ENCODE data around the gene PRDM16.
A peak's percentile ranks its signal among the peaks of the same experiment; 100 is the strongest.

PRDM16 gene

DNA sequence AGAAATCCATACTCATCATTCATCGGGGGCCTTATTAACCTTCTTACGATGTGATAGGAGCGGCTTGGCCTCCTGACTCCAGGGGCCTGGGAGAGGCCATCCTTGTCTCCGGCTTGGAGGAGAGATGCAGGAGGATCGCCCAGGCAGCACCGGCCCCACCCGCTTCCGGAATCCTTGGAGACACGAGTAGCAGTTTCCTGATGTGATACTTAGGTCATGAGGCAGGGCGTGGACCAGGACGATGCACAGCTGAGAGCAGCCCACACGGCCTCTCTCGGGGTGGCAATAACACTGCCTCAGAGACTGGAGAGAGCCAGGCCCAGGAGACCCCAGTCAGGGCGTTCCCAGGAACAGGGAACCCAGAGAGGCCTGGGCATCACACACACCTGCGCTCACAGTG, 221.9 kb downstream of the PRDM16 start:
- DNase-seq: no peak

DNA sequence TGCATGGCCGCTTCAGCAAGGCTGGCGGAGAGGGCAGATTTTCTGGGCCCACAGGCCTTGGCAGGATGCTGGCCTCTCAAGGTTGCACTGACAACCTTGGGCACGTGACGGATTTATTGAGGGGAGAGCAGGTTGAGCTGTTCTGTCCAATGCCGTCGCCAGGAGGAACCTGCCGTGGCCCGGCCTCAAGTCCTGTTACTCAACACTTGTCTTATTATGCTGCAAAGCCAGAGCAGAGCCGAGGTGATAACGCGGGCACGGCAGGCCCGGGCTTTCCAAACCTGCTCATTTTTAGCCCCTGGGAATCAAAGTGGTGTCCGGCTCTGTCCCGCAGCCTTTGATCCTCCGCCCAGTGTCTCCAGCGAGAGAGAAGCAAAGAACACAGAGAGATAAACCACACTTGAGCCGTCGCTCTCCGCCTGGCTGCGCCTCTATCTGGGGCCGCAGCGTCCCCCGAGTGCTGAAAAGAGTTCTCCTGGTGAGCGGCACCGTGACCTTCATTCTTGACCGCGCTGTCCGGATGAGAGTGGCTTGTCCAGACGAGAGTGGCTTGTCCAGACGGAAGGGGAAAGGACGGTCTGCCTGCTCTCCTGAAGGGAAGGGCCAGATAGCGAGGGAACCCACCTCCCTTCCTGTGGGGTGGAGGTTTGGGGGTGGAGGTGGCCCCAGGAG, 223.2 kb downstream of the PRDM16 start:
- DNase-seq: no peak

DNA sequence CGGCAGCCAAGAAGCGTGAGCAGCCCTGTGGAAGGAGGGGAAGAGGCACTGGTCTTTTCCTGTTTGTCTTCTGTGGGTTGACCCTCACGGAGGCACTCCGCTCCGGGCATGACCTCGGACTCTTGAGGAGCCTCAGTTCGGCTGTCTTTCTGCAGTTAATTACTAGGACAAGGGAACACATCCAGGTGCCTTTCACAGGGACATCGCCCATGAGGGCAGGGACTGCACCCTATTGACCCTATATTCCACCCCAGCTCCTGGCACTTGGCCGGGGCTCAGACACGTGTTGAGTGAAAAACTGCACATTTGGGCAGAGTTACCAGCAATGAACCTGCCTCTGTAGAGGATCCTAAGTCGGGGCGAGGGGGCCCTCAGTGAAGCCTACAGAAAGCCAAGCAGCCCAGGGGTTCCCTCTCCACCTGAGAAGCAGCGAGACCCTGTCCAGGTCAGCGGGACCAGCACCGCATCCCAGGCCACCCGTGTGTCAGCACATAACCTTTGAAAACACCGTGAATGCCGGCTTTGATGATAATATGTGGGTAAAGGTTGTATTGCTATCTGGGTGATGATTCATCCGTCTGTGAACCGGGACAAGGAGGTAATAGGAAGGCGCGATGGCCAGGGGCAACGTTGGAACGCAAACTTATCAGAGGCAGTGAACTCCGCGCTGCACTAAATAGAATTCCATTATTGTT, 224.0 kb downstream of the PRDM16 start:
- no peak for DNase-seq

DNA sequence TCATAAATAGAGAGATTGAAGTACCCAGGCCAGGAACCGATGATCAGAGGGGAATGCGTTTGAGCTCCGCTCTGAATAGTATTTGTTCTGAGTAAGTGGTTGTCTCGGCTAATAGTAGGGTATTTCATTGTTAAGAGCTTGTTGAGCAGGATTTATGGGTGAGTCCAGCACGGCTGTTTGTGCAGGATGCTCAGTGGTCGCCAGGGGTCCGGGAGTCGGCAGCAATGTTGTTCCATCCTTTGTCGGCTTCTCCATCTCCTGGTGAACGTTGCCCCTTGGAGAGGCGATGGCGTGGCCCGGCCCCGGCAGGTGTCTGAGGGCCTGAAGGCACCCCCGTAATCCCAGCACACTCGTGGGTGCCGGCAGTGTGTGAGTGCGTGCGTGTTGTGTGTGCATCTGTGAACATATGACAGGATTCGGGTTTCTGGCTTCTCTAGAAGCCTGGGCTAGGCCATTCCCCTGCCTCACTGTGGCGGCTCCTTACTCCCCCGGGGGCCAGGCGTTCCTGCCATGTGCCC, 224.6 kb downstream of the PRDM16 start:
- DNase-seq: no peak

DNA sequence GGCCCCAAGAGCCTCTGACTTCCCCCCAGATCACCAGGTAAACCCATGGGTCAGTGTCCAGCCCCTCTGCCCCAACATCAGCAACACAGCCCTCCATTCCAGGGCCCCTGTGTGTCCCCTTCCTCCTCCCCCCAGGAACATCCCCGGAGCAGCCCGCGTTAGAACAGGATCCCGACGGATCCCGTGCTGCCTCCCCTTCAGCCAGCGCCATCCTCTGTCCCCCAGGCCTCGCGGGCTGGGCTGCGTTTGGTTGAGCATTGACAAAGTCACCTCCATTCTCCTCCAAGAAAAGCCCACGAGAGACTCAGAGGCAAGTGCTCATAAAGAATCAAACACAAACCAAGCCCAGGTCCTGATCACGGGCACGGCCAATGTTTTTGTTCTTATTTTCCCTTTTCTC, 225.4 kb downstream of the PRDM16 start:
- DNase-seq: no peak

DNA sequence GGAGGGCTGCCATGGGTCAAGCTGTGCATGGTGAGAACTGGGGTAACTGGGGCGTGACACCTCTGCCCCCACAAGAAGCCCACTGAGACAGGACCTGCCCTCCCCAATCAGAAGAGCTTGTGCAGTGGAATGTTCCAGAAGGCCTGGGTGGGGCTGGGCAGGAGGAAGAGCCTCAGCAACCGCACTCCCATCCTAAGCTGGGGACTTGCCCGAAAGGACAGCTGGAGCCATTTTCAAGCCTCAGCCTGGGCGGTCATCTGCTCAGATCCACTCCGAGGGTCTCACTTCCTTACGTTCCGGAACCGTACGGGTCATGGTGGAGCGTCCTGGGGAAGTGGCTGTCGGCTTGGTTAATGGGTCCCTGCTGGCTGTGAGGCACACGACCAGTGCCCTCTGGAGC, 226.8 kb downstream of the PRDM16 start:
- DNase-seq: no peak

DNA sequence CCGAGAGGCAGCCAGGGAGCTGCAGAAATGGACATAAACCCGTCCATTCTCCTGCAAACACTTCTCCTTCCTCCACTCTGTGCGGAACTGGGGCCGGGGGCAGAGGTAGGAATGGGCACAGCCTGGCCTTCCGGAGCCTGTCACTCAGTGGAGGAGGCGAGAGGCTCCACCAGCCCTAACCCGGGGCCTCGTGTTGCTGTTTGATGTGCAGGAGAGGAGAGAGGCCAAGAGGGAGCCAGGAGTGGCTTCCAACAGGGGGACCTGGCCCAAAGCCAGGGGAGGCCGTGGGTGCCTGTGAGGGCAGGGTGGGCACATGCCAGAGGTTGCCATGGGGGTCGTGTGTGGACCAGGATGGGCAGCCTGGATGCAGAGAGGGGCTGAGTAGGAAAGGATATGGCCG, 227.3 kb downstream of the PRDM16 start:
- no peak for DNase-seq

DNA sequence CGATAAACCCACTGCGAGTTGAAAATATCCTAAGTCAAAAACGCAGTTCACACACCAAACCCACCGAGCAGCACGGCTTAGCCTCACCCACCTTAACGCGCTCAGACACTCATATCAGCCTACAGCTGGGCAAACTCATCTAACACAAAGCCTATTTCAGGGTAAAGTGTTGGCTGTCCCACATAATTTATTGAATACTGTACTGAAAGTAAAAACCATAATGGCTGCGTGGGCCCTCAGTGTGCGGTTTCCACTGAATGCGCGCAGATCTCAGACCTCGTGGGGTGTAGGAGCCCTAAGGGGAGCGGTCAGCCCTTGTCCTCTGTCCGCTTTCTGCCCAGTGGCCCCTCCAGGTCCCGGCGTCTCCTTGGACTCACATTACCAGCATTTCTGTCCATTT, 227.8 kb downstream of the PRDM16 start:
- no peak for DNase-seq

DNA sequence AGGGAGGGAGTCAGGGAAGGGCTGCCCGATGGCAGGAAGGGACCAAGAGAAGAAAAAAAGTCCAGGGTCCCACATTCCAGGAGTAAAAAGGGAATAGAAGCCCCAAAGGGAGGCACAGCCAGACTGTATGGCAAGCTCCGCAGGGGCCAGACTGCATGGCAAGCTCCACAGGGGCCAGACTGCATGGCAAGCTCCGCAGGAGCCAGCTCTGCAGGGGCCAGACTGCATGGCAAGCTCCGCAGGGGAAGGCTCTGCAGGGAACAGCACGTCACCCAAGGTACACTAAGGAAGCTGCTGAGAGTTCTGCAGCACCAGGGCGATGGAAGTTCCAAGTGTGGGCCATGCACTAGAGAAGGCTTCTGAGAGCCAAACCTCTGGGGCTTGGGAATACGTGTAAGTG, 228.8 kb downstream of the PRDM16 start:
- no peak for DNase-seq

DNA sequence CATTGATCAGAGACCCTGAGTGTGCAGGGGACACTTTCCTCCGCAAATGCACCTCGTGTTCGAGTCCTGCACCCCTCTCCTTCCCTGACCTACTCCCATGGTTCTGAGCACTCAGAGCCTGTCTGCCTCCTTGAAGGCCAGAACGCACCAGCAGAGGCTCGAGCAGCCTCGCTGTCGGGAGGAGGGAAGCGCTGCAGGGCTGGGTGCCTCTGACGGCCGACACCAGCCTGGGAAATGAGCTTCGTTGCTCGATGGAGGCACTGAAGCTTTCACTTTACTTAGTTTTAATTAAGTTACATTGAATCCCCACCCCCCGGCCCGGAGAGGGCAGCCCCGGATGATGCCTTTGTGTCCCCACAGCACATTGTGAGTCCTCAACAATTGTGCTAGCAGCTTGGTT, 229.2 kb downstream of the PRDM16 start:
- DNase-seq: no peak

DNA sequence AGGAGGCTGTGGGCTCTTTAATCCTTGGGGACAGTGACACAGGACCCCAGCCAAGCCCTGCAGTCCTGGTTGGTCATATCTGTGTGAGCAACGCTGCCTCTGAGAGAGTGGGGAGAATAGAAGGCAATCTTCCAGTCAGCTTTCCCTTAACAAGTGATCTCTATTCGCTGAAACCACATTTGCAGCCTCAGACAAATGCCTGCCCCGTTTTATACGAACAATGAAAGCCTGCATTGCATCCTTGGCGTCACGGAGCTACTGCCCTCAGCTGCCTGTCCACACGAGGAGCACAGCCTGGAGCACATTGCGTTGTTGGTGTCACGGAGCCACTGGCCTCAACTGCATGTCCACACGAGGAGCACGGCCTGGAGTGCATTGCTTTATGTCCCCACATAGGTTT, 235.2 kb downstream of the PRDM16 start:
- DNase-seq: no peak

DNA sequence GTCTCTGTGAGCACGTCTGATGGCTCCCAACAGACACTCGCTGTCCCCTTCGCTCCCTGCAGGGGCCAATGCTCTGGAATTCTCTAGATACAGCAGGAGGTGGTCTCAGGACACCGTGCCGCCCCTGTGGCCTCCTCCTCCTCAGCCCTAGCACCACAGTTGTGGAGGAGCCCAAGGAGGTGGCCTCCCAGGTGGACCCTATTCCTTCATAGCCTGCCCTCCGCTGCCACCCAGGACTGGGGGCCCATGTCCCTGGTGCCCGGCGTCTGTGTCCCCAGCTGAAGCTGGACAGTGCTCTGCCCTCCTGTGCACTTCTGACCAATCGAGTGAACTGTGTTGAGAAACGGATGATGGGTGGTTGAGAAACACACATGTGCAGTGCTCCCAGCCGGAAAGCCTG, 235.7 kb downstream of the PRDM16 start:
- DNase-seq: no peak

DNA sequence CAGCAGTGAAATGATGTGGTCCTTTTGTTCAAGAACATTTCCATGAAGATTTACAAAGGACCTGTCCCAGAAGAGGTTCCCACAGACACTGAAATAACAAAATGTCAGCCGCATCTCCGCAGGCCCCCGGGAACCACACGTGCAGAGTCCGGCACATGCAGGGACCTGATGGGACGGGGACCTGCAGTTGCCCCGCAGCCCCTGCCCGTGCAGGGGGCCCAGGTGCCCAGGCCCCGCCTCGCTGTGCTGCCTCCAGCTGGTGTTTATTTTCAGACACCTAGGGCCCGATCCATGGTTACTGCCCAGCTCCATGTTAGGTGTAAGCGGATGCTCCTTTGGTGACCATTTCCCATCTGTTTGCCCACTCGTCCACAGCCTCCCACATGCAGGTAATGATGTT, 236.2 kb downstream of the PRDM16 start:
- no peak for DNase-seq

DNA sequence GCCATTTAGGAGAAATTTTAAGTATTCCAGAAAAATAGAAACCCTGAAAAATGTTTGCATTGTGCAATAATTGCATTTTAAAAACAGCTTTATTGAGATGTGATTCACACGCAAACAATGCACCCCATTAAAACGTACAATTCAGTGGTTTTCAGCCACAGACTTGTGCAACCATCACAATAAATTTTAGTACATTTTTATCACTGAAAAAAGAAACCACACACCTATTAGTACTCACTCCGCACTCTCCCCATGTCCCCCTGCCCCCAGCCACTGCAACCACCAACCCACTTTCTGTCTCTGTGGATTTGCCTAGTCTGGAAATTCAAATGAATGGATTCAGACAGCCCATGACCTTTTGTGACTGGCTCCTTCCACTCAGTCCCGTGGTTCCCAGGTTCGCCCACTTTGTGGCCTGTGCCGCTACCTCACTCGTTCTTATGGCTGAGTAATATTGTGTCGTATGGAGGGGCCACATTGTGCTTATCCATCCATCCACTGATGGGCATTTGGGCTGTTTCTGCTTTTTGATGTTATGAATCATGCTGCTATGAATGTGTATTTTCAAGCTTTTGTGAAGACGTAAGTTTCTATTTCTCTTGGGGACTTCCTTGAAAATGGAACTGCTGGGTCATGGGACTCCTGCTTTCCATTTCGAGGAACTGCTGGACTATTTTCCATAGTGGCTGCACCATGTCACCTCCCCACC, 237.7 kb downstream of the PRDM16 start:
- no peak for DNase-seq

DNA sequence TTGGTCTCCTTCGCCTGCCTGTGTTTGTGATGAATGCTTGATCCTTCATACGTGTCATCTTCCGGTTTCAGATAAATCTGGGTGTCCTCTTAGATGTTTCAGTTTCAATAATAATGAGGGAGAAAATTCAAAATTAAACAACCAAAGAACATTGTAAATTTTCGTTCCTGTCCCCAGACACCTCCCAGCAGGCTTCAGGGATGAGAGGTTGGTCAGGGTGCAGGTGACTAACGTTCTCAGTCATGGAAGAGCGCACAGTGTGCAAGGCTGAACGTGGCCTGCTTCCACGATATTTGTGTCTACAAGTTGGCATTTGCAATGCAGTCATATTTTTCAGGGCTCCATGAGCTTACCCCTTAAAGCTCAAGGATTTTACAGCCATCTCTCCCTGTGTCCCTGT, 238.4 kb downstream of the PRDM16 start:
- DNase-seq: no peak

DNA sequence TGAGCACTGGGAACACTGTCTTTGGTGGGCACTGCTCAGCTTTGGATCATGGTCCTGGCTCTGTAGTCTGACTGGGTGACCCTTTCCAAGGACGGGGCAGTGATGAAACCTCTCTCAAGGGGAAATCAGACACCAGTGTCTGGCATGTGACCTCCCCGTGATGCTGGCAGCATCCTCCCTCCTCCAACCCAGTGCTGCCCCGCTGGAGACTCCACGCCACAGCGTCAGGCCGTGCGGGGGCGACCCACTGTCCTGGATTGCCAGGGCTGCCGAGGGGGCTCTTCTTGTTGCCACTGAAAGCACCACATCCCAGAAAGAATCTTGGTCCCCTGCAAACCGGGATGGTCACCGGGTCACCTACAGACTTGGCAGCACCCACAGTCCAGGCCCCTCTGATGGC, 239.1 kb downstream of the PRDM16 start:
- no peak for DNase-seq

DNA sequence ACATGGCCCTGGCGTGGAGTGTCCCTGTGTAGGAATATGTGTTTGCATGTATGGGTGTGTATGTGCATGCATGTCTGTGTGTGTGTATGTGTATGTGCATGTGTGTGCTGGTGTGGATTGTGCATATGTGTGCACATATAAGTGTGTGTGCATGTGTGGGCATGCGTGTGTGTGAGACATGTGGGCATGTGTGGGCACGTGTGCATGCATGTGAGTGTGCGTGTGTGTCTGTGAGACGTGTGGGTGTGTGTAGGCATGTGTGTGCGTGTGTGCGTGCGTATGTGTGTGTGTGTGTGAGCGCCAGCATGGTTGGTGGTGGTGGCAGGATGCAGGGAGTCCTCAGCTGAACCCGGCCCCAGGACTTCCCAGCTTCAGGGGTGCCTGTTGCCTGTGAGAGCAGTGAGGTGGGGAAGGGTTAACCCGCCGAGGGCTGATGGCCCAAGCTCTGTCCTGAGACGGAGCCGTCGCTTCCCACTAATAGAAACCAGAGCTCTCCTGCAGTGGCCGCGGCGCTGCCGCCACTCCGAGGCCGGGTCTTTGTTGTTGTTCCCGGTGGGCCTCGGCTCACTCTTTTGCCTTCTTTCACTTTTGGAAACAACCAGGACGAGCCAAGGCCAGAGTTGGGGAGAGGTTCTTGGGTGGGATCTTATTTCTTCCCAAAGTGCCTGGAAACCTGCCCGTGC, 241.9 kb downstream of the PRDM16 start:
- no peak for DNase-seq

DNA sequence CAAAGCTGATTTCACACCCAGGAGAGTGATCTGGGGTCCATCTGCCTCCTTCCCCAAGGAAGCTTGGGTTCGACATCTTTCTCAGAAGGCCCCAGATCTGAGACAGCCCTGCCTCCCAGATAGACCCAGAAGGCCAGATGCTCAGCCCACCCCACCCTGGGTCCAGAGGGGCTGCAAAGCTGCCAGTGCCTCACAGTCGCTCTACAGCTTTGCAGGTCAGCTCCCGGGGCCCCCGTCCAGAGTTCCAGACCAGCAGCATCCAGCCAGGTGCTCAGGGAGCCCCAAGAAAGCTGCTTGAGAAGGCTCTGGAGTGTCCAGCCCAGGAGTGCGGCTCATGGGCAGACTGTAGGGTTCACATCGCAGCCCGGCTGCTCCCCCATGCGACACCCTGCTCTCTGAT, 242.7 kb downstream of the PRDM16 start:
- no peak for DNase-seq

DNA sequence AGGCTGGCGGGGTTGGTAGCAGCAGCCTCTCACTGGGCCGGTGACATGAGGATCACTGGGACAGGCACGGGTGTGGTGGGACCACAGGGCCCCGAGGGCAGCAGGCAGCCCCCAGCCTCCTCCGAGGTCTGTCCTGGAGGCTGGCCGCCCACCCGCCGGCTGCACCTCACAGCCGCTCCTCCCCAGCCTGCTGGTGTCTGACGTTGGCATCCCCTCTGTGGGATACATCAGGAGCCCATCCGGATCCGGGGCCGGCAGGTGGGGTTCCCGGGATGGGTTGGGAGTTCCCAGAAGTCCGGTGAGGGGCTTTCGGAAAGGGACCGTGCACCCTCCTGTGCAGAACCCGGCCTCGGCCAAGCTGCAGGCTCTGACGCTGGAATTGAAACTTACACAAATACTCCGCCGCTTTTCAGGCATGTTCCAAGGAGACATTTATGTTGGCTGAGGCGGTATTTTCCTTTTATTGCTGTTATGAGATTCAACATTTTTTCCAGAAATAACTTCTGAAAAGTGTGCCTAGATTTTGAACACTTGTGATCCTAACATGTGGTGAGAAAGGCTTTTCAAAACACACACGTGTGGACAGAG, 243.4 kb downstream of the PRDM16 start:
- no peak for DNase-seq

DNA sequence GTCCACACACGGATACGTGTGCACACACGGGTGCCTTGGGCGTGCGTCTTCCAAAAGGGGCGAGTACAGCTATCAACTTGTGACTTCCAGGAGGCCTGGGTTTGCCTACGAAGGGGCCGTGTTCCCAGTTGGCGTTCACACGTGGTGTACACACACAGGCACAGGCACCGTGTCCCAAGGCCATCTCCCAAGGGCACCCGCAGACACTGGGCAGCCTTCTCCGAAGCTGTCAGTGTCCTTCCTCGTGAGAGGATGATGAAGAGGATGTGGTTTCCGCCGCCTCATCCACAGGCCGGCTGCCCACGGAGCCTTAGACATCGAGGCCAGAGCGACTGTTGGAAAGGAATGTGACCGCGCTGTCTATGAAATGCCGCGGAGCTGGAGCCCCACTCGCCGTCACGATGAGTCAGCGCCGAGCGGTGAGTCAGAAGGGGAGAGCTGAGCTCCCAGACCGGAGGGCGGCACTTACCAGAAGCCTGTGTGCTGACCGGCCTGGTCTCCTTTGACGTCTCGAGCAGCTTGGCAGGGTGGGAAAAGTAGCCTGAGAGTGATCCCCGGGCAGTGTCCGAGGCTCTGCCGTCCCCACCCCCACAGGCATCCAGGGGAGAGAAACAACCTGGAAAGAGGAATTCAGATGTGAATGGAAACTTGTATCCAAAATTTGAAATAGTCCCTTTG, 244.0 kb downstream of the PRDM16 start:
- peak; percentile 29 for DNase-seq

DNA sequence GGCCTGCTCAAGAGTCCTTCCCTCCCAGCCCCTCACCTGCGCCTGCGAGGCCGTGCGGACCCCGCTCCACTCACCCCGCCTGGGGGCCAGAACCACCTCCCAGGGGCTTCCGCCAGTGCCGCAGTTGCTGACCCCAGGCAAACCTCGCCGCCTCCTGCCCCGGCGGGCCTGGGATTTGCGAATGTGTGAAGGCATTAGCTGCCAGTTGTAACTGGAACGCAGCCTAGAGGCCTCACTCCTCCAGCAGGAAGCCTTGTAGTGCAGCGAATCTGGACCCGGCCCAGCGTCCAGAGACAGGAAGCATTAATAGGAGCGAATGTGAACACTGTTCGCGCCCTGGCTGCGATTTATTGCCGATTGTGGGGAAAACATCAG, 244.6 kb downstream of the PRDM16 start:
- DNase-seq: no peak

All from activated naive CD4-positive, alpha-beta T cell treated with Interleukin-2 at 50 U/mL for 16 hours (primary cell).